CMK (cell line): ENCODE results near the gene CUX1.
"Not testable (repeated sequence)": the region's sequence is repeated elsewhere in the genome, so short reads cannot be mapped to it uniquely, and the experiment has no call there.

Source experiments
- DNase-seq: peaks from one replicate; pipeline ENCODE4 v3.0.0-alpha.2; 2010; ENCODE audit warnings: low read depth

Gene CUX1

GRCh38 chr7:102146122-102146521 lies 328.7 kb downstream of the CUX1 start:
- no peak for DNase-seq

DNA sequence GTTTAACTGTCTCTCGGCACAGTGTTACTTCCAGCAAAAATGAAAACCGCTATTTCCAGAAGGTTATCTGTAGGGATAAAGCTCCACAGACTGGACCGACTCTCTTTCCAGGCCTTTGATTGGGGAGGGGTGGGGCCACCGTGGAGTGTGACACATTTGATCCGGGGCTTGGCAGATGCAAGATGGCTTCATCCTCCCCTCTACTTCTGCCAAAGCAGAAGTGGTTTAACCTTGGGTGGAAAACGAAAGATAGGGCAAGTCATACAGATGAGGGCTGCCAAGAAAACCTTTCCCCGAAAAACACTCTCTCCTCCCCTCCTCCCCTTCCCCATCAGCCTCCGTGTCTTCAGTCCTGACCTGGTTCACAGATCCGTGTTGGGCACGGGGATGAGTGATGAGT lies 329.6 kb downstream of the CUX1 start:
- peak; percentile 32 for DNase-seq

DNA sequence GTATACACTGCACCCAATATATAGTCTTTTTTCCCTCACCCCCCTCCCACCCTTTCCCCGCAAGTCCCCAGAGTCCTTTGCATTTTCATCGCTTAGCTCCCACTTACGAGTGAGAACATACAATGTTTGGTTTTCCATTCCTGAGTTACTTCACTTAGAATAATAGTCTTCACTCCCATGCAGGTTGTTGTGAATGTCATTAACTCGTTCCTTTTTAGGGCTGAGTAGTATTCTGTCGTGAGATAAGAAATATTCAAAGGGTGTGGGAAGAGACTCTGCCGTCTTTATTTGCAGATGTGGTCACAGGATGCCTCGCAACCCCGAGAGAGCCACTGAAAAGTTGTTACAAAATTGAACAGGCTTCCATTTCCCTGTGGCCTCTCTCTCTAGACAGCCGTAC lies 331.4 kb downstream of the CUX1 start:
- no peak for DNase-seq

- DNase-seq, result no peak
These were observed 332.0 kb downstream of the CUX1 start for GRCh38 chr7:102149416-102149815.

DNA sequence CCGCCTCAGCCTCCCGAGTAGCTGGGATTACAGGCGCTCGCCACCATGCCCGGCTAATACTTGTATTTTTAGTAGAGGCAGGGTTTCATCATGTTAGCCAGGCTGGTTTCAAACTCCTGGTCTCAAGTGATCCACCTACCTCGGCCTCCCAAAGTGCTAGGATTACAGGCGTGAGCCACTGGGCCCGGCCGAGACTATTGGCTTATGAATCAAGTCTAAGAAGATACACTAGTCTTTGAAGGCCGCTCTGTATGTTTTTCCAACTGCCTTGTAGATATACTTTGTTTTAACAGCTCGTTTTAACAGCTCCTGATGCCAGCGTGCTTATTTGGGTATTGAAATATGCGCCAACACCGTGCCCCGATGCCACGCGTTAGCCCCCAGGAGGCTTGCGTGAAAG lies 332.8 kb downstream of the CUX1 start:
- DNase-seq, result no peak

GRCh38 chr7:102152672-102153598 lies 335.5 kb downstream of the CUX1 start:
- no peak for DNase-seq

- DNase-seq, result no peak
These were observed 336.1 kb downstream of the CUX1 start for GRCh38 chr7:102153599-102153946.

DNA sequence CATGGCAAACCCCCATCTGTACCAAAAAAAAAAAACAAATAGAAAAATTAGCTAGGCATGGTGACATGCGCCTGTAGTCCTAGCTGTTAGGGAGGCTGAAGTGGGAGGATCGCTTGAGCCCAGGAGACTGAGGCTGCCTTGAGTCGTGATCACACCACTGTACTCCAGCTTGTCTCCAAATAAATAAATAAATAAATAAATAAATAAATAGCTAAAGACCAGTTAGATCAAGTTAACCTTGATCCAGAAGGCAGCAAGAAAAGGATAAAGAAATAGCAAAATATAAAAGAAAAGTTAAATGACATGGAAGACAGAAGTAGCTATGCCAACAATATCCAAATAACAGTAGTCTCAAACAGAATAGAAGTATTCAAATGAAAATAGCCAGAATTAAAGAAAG lies 337.0 kb downstream of the CUX1 start:
- no peak for DNase-seq

- DNase-seq, result peak; percentile 61
These were observed 338.5 kb downstream of the CUX1 start for GRCh38 chr7:102155821-102156441.

DNA sequence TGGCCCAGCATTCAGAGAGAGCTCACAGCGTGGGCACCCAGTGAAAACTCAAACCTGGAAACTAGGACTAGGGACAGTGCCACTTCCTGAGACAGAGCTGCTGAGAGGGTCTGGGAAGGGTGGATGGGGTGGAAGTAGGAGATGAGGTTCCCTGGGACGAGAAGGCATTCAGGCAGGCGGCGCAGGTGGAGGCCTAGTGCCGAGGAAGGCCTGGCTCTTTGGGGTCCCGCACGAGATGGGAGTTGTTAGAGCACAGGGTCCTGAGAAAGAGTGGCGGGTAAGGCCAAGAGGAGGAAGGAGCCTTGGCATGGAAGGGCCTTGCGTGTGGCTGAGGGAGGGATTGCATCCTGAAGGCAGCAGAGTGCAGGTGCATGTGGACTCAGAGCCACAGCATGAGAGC lies 339.4 kb downstream of the CUX1 start:
- no peak for DNase-seq

GRCh38 chr7:102165136-102165535 lies 347.7 kb downstream of the CUX1 start:
- no peak for DNase-seq

DNA sequence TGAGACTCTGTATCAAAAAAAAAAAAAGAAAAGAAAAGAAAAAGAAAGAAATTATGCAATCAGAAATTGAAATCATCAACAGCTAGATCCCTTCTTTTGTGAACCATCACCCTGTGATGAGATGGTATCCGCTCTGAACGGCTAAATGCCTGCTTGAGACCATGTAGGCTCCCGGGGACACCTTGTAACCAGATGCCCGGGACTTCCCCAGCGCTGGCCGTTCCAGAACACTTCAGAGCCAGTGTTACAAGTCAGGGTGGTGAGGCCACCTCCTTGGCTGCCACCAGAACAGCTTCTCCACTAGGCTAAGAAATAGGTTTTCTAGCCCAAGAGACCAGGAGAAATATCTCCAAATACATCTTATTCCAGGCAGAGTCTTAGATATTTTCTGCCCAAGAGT lies 349.8 kb downstream of the CUX1 start:
- DNase-seq, result no peak

GRCh38 chr7:102169651-102170392 lies 352.4 kb downstream of the CUX1 start:
- DNase-seq, result no peak

DNA sequence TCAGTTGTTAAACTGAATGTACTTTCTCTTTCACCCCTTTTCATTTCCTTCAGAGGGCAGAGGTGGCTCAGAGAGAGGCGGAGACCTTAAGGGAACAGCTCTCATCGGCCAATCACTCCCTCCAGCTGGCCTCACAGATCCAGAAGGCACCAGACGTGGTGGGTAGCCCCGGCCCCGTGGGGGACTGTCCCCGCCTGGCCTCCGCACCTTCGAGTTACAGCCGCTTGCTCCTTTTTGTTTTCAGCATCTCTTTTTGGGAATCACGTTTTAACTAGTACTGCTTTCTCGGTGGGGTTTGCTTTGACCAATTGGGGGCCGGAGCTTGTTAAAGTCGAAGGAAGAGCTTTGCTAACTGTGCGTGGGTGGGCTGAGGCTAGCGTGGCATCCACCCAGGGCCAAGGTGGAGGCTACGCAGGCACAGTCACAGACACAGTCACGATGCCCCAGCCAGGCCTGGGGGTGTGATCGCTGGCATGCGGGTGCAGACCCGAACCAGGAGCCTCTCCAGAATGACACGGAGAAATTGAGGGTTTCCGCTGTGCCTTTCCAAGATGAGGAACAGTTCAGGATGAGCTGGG lies 353.1 kb downstream of the CUX1 start:
- no peak for DNase-seq

DNA sequence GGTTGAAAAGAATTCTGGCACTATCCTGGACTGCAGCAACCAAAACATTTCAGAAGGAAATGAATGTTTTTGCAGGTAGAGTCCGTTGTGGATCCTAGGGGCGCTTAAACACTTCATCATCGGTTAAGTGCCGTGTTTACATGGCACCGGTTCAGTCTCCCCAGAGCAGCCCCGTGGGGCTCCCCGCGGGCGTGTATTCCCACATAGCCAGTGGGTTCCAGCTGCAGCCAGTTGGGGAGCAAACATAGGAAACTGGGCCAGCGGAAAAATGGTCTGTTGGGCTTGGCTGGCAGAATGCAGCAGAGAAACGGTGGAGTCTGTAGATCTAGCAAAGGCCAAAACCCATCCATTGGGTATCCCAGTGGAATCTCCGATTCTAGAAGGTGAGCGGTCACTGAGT lies 356.2 kb downstream of the CUX1 start:
- DNase-seq, result no peak

- DNase-seq, result no peak
These were observed 358.2 kb downstream of the CUX1 start for GRCh38 chr7:102175423-102176170.

GRCh38 chr7:102178410-102178809 lies 361.0 kb downstream of the CUX1 start:
- DNase-seq, result no peak

DNA sequence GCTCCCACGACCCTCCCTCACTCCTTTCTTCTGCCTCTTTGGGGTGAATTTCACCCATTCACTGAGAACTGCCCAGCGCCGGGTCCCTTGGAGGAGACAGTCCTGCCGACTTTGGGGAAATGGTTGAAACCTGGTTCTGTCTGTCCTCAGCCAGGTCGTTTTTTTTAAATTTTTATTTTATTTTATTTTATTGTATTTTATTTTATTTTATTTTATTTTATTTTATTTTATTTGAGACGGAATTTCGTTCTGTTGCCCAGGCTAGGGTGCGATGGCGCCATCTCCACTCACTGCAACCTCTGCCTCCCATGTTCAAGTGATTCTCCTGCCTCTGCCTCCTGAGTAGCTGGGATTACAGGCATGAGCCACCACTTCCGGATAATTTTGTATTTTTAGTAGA lies 363.3 kb downstream of the CUX1 start:
- DNase-seq, result no peak

DNA sequence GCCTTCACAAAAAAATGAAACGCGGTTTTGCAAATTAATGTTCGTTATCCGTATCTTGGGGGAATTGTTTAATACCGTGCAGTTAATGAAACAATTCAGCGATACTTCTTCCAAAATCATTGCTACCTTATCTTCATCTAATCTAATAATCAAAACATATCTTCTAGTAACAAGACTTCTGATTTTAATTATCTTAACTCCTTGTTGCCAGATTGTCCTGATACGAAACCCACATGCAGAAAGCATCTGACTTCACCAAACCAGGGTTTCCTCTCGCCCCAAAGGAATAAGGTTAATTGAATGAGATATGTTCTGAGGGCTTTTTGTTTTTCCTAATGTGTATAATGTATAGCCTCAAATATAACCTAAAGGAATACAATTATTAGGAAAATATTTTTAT lies 364.1 kb downstream of the CUX1 start:
- DNase-seq, result no peak

DNA sequence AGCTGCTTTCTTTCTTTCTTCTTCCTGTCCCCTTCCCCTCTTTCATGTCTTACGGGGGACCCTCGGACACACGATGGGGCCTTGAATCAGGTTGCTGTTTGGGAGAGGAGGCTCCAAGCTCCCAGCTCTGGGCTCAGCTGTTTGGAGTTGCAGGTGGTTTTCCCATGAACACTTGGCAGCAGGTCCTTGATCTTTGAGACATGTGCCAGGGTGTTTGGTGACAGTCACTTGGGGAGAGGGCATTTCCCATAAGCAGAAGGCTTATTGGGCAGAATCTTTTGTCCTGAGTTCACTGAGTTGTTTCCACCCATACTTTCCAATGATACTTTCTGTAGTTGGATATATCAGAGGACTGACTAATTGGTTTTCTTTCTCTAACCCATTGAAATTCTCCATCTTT lies 364.6 kb downstream of the CUX1 start:
- no peak for DNase-seq

DNA sequence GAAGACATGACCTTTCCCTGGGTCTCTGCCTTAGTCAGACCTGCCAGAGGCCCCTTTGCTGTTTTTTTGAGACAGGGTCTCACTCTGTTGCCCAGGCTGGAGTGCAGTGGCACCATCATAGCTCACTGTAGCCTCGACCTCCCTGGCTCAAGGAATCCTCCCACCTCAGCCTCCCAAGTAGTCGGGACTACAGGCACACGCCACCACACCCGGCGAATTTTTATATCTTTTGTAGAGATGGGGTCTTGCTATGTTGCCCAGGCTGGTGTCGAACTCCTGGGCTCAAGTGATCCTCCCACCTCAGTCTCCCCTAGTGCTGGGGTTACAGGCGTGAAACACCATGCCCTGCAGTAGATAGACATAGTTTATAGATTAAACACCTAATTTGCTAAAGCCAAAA lies 366.4 kb downstream of the CUX1 start:
- not testable (repeated sequence) for DNase-seq

- DNase-seq, result no peak
These were observed 366.9 kb downstream of the CUX1 start for GRCh38 chr7:102184303-102184702.
